ENCODE results near the gene ADAMTS17.

ADAMTS17 gene

DNA sequence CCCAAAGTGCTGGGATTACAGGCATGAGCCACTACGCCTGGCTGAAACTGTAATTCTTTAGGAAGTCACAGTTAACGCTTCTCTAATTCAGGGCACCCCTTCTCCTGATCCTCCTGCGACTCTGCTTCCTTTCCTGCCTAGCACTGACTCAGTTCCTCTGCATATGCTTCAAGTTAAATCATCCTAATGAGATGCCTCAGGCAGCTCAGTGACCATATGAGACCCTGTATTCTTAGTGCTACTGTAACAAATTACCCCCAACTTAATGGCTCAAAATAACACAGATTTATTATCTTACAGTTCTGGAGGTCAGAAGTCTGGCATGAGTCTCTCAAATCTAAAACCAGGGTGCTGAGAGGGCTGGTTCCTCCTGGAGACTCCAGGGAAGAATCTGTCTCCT lies 336.8 kb downstream of the ADAMTS17 start:
- no peak for DNase-seq

DNA sequence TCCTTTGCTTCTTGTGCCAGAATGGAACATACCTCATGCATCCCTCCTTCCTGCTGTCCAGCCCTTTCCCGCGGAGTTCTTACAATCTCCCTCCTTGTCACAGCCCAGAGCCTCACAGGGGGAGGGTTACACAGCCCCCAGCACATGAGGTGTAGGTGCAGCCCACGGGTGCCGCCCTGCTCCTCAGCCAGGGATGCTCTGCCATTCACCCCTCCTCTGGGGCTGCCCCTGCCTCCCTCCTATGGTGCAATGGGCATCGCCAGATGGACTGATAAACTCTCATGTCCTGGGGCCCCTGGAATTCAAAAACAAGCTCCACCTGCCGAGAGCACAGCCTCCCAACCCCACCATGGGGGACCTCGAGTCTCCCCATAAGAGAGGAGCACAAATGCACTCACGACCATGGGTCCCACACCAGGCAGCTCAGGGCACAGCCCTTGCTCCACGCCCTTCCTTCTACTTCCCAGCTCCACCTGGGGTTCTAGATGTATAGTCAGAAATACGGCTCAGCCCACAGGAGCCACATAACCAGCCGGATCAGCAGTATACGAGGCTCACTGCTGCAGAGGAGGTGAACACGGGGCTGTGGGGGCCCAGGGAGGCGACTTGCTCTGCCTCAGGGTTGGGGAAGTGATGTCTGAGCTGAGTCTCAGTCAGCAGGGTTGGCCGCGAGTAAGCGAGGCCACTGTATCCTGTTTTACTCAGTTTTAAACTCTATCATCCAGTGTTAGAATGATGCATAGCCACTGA lies 338.8 kb downstream of the ADAMTS17 start:
- DNase-seq, result no peak

DNA sequence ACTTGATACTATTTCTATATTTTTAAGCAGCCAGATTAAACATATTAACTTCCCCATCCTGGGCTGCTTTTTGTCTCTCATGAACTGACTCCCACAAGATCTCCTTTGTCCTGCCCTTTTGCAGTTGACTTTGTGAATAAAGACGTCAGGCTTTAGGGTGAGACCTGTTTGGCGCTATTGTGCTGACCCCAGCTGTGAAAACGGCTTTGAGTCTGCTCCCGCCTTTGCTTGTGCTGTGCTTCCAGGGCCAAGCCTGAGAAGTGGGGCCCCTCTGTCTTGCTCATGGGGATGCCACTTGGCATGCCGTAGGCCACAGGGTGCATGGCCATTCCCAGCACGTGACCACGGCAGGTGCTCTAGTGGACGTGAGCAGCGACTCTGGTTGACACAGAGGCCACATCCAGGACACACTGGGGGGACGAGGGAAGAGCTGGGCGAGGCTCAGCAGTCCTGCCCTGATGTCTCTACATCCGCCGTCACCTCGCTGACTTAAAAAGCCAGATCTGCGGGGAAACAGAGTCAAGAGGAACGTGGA lies 339.6 kb downstream of the ADAMTS17 start:
- no peak for DNase-seq

DNA sequence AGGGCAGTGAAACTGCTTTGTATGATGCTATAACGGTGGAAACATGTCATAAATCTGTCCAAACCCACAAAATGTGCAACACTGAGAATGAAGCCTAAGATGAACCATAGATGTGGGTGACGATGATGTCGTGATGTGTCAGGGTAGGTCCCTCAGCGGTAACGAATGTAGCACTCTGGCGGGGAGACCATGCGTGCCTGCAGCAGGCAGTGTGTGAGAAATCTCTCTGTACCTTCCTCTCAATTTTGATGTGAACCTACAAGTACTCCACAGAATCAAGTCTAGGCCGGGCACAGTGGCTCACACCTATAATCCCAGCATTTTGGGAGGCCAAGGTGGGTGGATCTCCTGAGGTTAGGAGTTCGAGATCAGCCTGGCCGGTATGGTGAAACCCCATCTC lies 340.4 kb downstream of the ADAMTS17 start:
- DNase-seq, result no peak

DNA sequence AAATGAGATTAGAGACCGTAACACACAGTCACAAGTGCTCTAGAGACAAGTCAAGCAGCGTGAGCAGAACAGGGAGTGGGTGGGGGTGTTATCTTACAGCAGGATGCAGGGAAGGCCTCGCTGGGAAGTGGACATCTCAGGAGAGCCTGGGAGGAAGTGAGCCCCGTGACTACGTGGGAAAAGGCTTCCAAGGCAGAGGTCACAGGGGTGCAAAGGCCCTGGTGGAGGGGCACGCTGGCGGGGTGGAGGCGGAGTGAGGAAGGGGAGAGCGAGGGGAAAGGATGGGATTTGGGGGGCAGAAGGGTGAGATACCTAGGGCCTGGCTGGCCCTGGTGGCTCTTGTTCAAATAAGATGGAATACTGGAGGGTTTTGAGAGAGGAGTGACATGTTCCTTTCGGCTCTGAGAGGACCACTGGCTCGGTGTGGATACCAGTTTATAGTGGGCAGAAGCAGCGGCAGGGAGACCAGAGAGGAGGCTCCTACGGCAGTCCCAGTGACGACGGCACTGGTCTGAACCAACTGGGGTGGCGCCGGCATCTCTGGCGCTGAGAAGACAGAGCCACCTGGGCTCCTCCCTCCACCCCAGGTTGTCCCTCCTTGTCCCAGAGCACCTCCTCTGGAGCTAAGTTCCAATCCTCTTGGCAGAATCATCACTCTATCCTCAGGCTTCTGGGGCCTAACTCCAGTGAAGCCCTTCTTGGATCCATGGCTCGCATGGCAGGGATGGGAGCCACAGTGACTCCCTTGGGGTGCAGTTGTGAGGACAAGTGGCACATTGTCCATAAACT lies 342.3 kb downstream of the ADAMTS17 start:
- no peak for DNase-seq

DNA sequence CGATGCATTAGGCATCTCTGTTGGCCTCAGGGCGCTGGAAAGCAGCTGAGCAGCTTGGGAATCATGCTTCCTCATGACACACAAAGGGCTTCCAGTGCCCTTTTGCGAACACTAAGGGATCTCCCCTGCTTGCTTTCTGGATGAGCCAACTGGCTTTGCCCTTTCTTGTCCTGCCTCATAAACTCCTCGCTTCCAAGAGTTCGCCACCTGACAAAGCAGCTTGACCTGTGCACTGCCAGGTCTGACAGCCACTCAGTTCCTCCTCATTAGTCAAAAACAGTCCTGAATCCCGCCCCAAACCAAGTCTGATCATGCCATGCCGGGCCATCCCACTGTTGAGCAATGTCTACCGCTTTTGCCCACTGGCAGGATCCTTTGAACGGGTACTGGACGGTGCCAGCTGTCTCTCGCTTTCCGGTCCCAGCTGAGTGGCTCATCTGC lies 343.1 kb downstream of the ADAMTS17 start:
- DNase-seq, result no peak

DNA sequence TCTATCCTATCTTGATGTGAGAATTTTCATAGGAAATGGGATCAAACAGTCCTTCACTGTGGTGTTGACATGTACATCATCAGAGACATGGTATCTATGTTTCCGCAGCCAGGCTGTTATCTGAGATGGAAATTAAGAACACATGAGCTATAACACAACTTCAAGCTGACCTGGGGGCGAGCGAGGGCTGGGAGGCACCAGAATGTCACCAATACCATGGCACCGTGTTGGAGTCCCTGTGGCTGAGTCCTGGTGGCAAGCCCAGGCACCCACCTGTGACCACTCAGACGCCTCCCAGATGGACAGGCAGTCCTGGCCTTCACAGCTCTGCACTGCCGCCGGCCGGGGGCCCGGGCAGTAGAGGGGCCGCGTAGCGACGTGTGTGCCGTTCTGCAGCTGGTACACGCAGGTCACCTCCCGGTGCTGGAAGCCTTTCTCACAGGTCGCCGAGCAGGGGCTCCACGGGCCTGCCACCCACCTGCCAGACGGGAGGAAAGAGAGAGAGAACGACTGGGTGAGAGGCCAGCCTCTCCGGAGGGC lies 344.6 kb downstream of the ADAMTS17 start:
- DNase-seq, result no peak

DNA sequence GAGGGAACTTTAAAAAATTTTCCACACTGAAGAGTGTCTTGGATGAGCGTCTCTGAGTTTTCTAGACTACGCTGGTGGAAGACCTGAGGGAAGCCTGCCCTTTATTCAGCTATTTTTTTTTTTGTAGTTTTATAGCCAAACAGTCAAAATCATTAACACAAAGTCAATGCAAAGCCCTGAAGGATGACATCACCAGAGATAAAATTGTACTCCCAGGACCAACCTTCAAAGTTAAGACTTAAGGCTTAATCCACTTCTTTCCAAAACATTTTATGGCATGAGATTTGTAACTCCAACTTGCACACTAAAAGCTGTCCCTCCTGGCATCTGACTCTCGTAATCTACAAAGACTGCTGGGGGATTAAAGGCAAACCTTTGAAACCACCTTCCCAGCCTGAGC lies 345.1 kb downstream of the ADAMTS17 start:
- no peak for DNase-seq

DNA sequence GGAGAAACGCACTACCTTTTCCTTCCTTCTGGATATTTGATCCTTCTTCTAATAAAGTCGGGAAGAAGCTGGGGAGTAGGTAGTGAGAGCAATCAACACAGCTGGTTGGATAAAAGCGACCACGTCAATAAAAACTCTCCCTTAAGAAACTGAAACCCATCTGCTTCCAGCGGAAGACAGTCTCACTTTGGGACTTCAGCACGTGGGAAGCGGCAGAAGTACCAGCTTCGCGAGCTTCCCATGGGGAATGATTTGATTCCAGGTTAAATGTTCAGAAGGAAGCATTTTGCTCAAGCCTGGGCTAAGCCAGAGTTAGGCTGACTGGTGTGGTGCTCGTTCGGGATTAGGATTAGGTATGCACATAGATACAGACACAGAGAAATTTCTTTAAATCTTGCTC lies 346.2 kb downstream of the ADAMTS17 start:
- no peak for DNase-seq

DNA sequence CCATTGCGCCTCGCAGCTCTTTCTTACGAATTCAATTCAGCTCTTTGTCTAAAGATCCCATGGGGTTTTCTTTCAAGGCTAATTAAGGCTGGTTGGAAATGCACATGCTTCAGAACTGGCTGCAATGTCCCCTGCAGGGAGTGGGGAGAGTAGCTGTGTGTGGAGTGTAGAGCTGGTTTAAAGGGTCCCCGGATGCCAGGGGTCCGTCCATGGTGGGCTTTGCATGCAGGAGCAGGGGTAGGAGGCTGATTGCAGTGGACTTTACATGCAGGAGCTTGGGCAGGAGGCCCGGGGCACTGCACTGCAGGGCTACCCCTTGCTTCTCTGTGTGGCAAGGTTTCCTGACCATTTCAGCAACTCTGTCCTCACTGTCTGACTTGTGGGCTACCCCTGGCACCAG lies 346.9 kb downstream of the ADAMTS17 start:
- peak; percentile 39 for DNase-seq

DNA sequence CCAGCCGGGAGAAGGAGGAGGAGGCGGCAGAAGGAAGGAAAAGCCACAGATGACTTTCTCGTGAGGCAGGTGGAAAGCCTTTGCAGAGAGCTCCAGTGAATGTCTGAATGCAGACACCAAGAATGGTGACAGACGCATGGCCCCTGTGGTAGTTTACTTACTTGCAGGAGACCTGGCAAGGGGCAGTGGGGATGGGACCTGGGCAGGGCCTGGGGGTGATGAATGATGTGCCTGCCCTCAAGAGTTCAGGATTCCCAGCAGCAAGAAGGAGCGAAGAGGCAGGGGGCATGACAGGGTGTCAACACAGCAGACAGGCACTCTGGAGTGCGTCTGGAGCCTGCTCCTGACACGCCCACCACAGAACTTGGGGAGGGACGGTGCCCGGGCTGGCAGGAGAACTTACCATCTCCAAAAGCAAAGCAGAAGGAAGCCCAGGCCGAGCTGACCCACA lies 348.1 kb downstream of the ADAMTS17 start:
- DNase-seq, result no peak

DNA sequence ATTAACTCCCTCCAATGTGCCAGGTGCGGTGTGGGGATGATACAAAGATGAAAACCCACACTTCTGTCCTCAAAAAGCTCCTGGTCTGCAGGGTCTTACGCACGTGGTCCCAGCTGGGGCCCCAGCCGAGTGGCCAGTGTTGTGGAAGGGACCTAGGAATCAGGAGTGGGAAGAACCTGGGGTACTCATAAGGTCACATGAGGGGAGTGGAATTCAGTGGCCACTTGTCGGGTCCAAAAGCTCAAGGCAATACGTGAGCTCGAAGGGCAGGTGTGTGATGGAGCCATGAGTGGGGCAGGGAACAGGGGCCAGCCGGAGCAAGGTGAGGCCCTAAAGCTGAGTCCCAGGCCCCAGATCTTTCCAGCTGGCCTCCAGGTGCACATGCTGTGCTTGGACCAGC lies 348.5 kb downstream of the ADAMTS17 start:
- no peak for DNase-seq

DNA sequence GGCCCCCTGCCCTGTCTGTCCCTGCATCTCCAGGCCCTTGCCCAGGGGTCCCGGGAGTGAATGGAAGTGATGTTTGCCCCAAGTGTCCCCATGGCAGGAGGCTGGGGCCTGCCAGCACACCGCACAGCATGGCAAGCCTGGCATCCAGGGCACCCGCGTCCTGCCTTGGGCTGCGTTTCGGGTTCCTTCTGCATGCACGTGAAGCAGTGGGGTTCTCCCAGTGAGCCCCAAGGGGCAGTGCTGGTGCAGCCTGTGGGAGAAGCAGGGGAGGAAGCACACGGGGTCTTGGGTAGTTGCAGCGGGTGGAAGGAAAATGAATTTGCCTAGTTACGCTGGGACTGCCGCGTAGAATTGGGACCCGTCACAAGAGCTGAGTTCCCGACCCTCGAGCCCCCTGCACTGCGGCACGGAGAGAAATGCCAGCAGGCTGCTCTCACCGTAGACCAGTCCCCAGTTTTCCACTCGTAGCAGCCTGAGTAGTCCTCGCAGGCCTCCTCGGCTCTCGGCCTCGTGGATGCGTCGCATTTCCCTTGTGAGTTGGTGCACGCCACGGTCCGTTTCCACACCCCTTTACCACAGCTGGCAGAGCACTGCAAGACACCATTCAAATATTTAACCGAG lies 349.1 kb downstream of the ADAMTS17 start:
- no peak for DNase-seq

DNA sequence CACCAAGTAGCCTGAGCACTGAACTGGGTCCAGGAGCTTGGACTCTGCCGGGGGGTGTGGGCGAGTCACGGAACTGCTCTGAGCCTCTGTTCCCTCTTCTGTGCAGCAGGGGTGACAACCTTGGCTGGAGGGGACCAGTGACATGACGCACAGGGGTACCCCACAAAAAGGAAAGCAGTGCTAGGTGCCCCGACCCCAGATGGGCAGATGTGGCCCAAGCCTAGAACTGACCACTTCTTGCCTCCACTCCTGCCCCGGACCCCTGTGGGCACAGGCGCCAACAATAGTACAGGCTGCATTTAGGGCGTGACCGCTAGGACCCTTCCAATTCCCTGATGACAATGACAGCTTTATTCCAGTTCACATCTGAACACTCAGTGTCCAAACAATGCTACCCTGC lies 352.7 kb downstream of the ADAMTS17 start:
- no peak for DNase-seq

DNA sequence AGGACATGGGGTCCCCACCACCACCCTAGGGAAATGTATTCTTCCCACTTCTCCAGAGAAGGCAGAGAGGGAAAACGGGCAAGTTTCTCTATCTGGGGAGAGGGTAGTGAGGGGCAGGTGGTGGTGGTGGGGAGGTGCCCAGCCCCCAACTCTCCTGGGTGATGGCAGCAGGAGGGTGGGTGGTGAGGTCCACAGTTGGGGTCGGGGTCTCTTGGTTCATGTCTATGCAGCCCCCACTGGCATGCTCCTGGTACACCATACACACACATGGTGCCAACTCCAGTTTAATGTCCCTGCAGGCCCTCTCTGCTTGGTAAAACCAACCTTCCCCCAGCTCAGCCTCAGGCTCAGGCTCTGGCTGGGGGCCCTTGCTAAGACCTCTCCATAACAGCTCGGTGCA lies 354.1 kb downstream of the ADAMTS17 start:
- no peak for DNase-seq

DNA sequence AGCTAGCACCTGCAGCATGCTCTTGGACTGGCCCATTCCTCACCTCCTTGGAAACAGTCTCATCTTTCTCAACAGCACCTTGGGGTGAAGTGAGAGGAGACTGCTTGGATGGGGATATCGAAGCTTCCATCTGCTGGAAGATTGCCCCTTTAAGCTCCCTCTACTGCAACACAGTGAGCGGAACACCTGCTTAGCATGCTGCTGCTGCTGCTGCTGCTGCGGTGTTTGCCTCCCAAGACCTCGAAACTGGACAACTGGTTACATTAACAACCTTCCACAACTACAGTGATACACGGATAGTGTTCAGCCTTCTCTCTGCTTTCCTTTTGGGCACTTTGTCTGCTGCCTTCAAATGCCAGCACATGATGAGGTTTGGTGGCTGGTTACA lies 354.7 kb downstream of the ADAMTS17 start:
- DNase-seq, result no peak

DNA sequence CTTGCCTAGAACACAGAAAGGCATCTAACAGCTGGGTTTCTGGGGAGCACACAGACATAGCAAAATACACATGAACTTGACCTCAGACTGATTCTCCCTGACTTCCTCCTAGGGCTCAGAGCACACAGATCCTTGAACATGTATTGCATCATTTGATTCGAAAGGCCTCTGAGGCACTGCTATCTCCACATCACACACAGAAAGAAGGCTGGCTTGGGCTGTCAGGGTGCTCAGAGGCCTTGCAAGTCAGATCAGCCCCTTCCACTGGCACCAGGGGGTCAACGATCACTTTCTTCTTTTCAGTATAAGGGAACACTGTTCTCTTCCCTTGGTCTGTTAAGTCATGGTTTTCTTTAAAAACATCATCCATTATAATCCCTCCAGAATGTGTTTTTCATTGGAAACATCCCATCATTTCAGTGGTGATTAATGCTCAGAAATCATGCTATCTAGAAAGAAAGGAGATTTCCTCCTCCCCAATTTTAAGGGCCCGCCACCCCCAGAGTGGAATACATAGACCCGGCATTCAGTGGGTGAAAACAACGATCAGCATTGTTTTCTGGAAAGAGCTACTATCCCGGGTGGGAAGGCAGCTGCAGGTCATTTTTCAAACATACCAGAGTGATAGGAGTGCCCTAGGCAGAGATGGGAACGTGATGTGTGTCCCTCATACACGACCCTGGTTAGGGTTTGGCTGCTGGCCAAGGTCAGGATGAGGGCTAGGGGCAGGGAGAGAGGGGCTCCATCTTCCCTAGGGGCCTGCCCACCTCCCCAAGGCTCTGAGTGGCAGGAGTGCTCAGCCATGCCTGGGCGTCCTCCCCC lies 355.3 kb downstream of the ADAMTS17 start:
- DNase-seq, result no peak

DNA sequence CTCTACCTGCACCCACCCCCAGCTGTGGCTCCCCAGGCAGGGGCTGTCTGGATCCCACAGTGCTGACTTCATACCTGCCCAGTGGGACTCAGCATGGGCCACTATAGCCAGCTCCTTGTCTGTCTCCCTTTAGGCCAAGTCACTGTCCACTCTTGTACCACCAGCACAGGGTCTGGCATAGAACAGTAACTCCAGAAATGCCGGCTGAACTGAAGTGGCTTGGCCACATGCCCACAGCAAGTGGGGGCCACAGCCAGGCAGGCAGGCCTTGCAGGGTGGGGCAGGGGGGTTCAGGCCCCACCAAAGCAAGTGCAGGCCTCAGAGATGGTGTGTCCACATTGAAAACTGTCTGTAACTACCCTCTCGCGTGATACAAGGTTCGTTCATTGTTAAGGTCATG lies 355.9 kb downstream of the ADAMTS17 start:
- no peak for DNase-seq

DNA sequence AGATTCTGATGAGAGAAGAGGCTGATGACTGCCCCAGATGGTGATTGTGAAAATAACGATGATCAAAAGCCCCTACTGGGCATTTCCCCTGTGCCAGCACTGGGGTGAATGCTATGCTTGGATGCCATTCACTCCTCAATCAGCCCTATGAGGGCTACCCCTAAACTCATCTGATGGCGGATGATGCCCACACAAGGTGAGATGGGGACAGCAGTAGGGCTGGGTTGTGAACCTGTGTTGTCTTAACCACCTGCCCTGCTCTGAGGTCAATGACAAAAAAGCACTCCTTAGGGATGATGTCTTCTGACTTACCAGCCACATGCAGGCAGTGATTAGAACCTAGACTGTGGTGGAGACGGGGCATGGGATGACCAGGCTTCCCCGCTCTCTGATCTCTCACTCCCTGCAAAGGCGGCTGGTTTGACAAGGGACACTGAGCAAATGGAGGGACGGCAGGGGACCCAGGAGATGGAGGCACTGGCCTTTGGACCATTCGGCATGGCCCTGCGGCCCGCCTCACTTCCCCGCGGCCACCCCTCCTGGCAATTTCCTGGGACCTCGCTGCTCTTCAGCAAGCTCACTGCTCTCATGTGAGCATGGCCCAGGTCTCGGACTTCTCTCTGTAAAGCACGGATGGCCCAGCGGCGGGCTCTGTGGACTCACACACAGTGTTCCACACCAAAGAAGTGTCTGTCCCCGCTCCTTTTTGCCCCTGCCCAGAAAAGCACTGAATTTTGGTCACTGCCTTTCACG lies 357.1 kb downstream of the ADAMTS17 start:
- DNase-seq, result no peak

DNA sequence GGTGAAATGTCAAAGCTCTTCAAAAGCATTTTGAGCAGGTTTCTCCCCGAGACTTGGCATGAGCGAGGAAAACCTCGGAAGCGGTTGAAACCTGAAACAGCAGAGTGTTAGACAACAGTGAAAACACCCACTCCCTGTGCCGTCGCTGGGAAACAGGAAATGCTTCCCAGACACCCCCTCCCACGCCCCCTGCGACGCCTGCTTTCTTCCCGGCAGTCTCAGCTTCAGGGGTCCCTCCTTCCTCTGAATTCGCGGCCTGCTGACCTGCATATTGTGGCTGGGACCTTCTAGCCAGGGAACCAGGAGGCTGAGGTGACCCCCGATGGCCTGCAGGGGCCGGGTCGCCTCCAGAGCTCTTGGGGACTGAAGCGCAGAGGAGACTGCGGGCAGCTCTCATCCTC lies 357.9 kb downstream of the ADAMTS17 start:
- DNase-seq, result no peak

DNA sequence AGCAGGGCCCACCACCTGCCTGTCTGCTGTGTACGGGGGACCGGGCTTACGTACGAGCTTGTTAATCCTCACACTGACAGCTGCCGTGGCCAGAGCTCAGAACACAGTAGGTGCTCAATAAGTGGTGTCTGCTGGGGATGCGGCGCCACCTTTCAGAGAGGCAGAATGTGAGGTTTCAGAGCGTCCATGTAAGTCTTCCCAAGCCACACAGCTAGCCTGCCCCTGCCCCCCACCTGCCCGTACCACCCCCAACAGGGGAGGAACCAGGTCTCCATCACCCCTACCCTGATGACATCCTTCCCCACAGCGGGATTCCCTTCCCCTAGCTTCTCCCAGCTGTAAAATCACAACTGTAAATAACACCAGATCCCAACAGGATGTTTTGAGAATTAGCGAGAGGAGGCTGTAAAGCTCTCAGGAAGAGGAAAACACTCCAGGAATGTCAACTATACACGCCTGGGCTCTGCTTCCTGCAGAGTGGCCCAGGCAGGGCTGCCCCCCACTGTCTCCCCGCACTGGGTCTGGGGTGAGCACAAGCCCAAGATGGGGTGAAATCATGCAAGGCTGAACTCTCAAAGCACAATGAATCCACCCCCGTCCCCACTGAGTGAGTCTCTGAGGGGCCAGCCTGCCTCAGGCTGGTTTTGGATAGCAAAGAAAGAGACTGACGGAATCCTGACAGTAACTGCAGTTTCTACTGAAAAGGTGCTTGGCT lies 358.4 kb downstream of the ADAMTS17 start:
- DNase-seq, result no peak
